CD4-positive, alpha-beta T cell (primary cell): ENCODE results near the gene SWAP70. TPM values are rescaled to one million over a fixed set of nuclear protein-coding genes. Genes with fewer than 3 reads are reported as not detected.

ENCODE experiments used
- ATAC-seq: fragments of 200-7000 bp; cut with Tn5 transposase; one replicate; pipeline ENCODE4 v1.10.0; 2022; ENCODE audit warnings: mild to moderate bottlenecking; ENCODE audit not compliant: poor library complexity
- CTCF ChIA-PET: fragments of 350-600 bp; sonication (Branson Sonifier 250); formaldehyde crosslinking; loops from one replicate; lab custom pipeline; 2021; ENCODE audit warnings: antibody characterized with exemption, inconsistent platforms; lab: Charles Lee
- POLR2A ChIA-PET: fragments of 350-600 bp; sonication (Branson Sonifier 250); formaldehyde crosslinking; loops from one replicate; lab custom pipeline; 2021; ENCODE audit warnings: antibody characterized with exemption, inconsistent platforms; lab: Charles Lee
- DNase-seq, 14 experiments: peaks; one replicate each; pipeline ENCODE4 v3.0.0-alpha.2; 2013 to 2020; ENCODE audit warnings: mixed read lengths in 2 of 14
- H3K27ac ChIP-seq, 2 donors: one replicate each; pipeline versions ENCODE4 v1.5.1 to v1.7.0; 2013; ENCODE audit warnings: low read length in 2 of 2, low read depth in 1 of 2, mild to moderate bottlenecking in 1 of 2
- H3K27me3 ChIP-seq, 2 experiments: 1 replicate in 1 of 2; 2 replicates in 1 of 2; pipeline versions ENCODE4 v1.6.1 to v1.7.0; 2013; ENCODE audit warnings: low read length in 2 of 2, control low read depth in 1 of 2, mild to moderate bottlenecking in 1 of 2, moderate library complexity in 1 of 2; ENCODE audit not compliant: insufficient read depth in 2 of 2, control insufficient read depth in 1 of 2
- H3K36me3 ChIP-seq: one replicate; pipeline ENCODE4 v1.6.1; 2013; ENCODE audit warnings: low read length, control low read depth; ENCODE audit not compliant: insufficient read depth
- H3K4me1 ChIP-seq: one replicate; pipeline ENCODE4 v1.6.1; 2013; ENCODE audit warnings: low read length, control low read depth; ENCODE audit not compliant: insufficient read depth
- H3K4me3 ChIP-seq: one replicate; pipeline ENCODE4 v1.5.1; 2013; ENCODE audit warnings: mild to moderate bottlenecking, low read length, moderate library complexity
- H3K9me3 ChIP-seq, 2 experiments: 1 replicate in 1 of 2; 2 replicates in 1 of 2; pipeline versions ENCODE4 v1.6.1 to v1.7.0; 2013; ENCODE audit warnings: low read length in 2 of 2, mild to moderate bottlenecking in 2 of 2, control low read depth in 1 of 2, moderate library complexity in 1 of 2; ENCODE audit not compliant: control insufficient read depth in 1 of 2, insufficient read depth in 1 of 2
- H3K27ac Mint-ChIP-seq: one replicate; pipeline ENCODE4 v1.8.0; 2020; ENCODE audit warnings: mixed read lengths
- H3K27me3 Mint-ChIP-seq: one replicate; pipeline ENCODE4 v1.8.0; 2021; ENCODE audit warnings: mixed read lengths
- H3K36me3 Mint-ChIP-seq: one replicate; pipeline ENCODE4 v1.8.0; 2021; ENCODE audit warnings: low read depth, mixed read lengths
- H3K4me1 Mint-ChIP-seq: one replicate; pipeline ENCODE4 v1.8.0; 2021; ENCODE audit warnings: low read depth, mixed read lengths
- H3K4me3 Mint-ChIP-seq: one replicate; pipeline ENCODE4 v1.8.0; 2020; ENCODE audit warnings: mild to moderate bottlenecking, mixed read lengths
- H3K9me3 Mint-ChIP-seq: one replicate; pipeline ENCODE4 v1.8.0; 2020; ENCODE audit warnings: mixed read lengths
- CTCF ChIP-seq: fragments of 200-600 bp; IDR thresholded peaks from one replicate; pipeline ENCODE4 v1.8.0; 2022; ENCODE audit warnings: antibody characterized with exemption, mild to moderate bottlenecking
- intact Hi-C, 2 experiments: fragments of 100-400 bp; cut with DNase I in 1 of 2; cut with micrococcal nuclease in 1 of 2; formaldehyde crosslinking; loops; one replicate each; pipeline versions ENCODE4 v1.15.1 to v1.9.0; 2023 to 2025; cut with DNase I, micrococcal nuclease
- total RNA-seq, 174 experiments: library from RNA in 2 of 174; stranded (reverse) in 2 of 174; gene quantifications; one replicate each; pipeline ENCODE4 v1.2.3 and lab custom pipeline; 2021 to 2026

The SWAP70 gene
- total RNA-seq, 2 experiments from 2014 or later, result 4.0 to 4.1 TPM

- H3K36me3 ChIP-seq, result no peaks in the 10 kb centered on the region
- no peaks in the 10 kb centered on the region for H3K27me3 ChIP-seq
- H3K27ac ChIP-seq, result no peak overlapping the region
- H3K4me3 ChIP-seq, result no peak overlapping the region
- Mint-ChIP-seq H3K4me3 (no peak overlapping the region), H3K4me1 (peaks cover 32% of the 10 kb centered on the region), H3K9me3 (no peaks in the 10 kb centered on the region), H3K27ac (no peak overlapping the region), H3K36me3 (peaks cover 1% of the 10 kb centered on the region), H3K27me3 (no peaks in the 10 kb centered on the region)
- intact Hi-C loops, result no loop called here
- DNase-seq, result no peak
- no peak for ATAC-seq
- ChIA-PET CTCF (no interaction called here), POLR2A (no interaction called here)
- peaks cover 9% of the 10 kb centered on the region for H3K4me1 ChIP-seq
- no peaks in the 10 kb centered on the region for H3K9me3 ChIP-seq
- TF ChIP-seq CTCF, result no peak
Measured at GRCh38 chr11:9700105-9700801, 36.4 kb downstream of the SWAP70 start.

GRCh38 chr11:9701799-9702198, 37.9 kb downstream of the SWAP70 start:
- peaks cover 32% of the 10 kb centered on the region for H3K4me1 Mint-ChIP-seq
- ATAC-seq (no peak), DNase-seq (no peak)
- CTCF ChIA-PET, result no interaction called here
- no peak for TF ChIP-seq CTCF
- no peak overlapping the region for H3K4me3 Mint-ChIP-seq
- POLR2A ChIA-PET, result no interaction called here
- Histone ChIP-seq H3K36me3 (no peaks in the 10 kb centered on the region), H3K27me3 (no peaks in the 10 kb centered on the region), H3K9me3 (no peaks in the 10 kb centered on the region), H3K4me1 (peaks cover 9% of the 10 kb centered on the region), H3K4me3 (no peak overlapping the region), H3K27ac (no peak overlapping the region)
- intact Hi-C loops, result no loop called here
- H3K36me3 Mint-ChIP-seq, result no peaks in the 10 kb centered on the region
- H3K9me3 Mint-ChIP-seq, result no peaks in the 10 kb centered on the region
- H3K27ac Mint-ChIP-seq, result peak overlapping the region; percentile 52
- no peaks in the 10 kb centered on the region for H3K27me3 Mint-ChIP-seq

GRCh38 chr11:9703280-9703679, 39.4 kb downstream of the SWAP70 start:
- no peak for ATAC-seq

More at GRCh38 chr11:9703280-9703679, 39.4 kb downstream of the SWAP70 start:
- H3K4me1 ChIP-seq, result peaks cover 9% of the 10 kb centered on the region
- no peak overlapping the region for H3K27ac ChIP-seq
- no peaks in the 10 kb centered on the region for H3K36me3 ChIP-seq
- H3K4me3 ChIP-seq, result no peak overlapping the region
- H3K27me3 ChIP-seq, result no peaks in the 10 kb centered on the region
- no peaks in the 10 kb centered on the region for H3K9me3 ChIP-seq
- DNase-seq, result no peak
- ChIA-PET CTCF (no interaction called here), POLR2A (interaction anchor here (0.9 kb wide), 1 partner anchor 35 kb away, joined by 3 read pairs; no protein-coding TSS in a partner anchor)
- Mint-ChIP-seq H3K4me1 (peaks cover 32% of the 10 kb centered on the region), H3K27ac (no peak overlapping the region), H3K27me3 (no peaks in the 10 kb centered on the region), H3K9me3 (no peaks in the 10 kb centered on the region), H3K4me3 (no peak overlapping the region), H3K36me3 (no peaks in the 10 kb centered on the region)
- intact Hi-C loops, result no loop called here
- no peak for TF ChIP-seq CTCF
